HepG2 (cell line): ENCODE data around the gene PPP4R1. TPM values are rescaled to one million over a fixed set of nuclear protein-coding genes. Genes with fewer than 3 reads are reported as not detected.

Source experiments
- BCL6 ChIP-seq: IDR thresholded peaks from 2 replicates; pipeline ENCODE4 v1.6.1; 2016; ENCODE audit warnings: missing genetic modification reagents, missing compliant biosample characterization
- DNMT1 ChIP-seq: sonication (generic); formaldehyde crosslinking; IDR thresholded peaks from 2 replicates; pipeline ENCODE4 v1.5.1; 2020; ENCODE audit warnings: mild to moderate bottlenecking, missing genetic modification reagents
- DNMT3B ChIP-seq: conservative IDR thresholded peaks from 2 replicates; pipeline ENCODE4 v1.6.1; 2016; ENCODE audit warnings: missing biosample characterization, control low read depth
- GABPA ChIP-seq, 2 experiments: IDR thresholded peaks; 2 replicates each; pipeline ENCODE4 v1.6.1; 2011 to 2016; ENCODE audit warnings: low read depth in 2 of 2, low read length in 1 of 2, missing biosample characterization in 1 of 2, missing genetic modification characterization in 1 of 2
- GATAD1 ChIP-seq: IDR thresholded peaks from 2 replicates; pipeline ENCODE4 v1.6.1; 2016; ENCODE audit warnings: missing genetic modification reagents, missing compliant biosample characterization
- HIC2 ChIP-seq: sonication (generic); formaldehyde crosslinking; IDR thresholded peaks from 2 replicates; pipeline ENCODE4 v1.9.0; 2022; ENCODE audit warnings: low read depth, missing genetic modification reagents
- IKZF5 ChIP-seq: IDR thresholded peaks from 2 replicates; pipeline ENCODE4 v1.6.1; 2018; ENCODE audit warnings: missing genetic modification reagents, mild to moderate bottlenecking, missing compliant biosample characterization
- KAT8 ChIP-seq: IDR thresholded peaks from 2 replicates; pipeline ENCODE4 v1.6.1; 2016; ENCODE audit warnings: missing genetic modification reagents, missing compliant biosample characterization
- KLF16 ChIP-seq, 2 experiments: sonication (generic) in 1 of 2; formaldehyde crosslinking in 1 of 2; IDR thresholded peaks; 2 replicates each; pipeline versions ENCODE4 v1.6.1 to v1.8.0; 2016 to 2023; ENCODE audit warnings: missing genetic modification reagents in 2 of 2, missing compliant biosample characterization in 1 of 2
- MXD4 ChIP-seq: IDR thresholded peaks from 2 replicates; pipeline ENCODE4 v1.6.1; 2016; ENCODE audit warnings: mild to moderate bottlenecking, missing biosample characterization, missing genetic modification reagents
- NR2F6 ChIP-seq, 2 experiments: IDR thresholded peaks; 2 replicates each; pipeline ENCODE4 v1.6.1; 2016; ENCODE audit warnings: antibody characterized with exemption in 1 of 2, mild to moderate bottlenecking in 1 of 2
- PCBP1 ChIP-seq: fragments of 200-400 bp; formaldehyde crosslinking; IDR thresholded peaks from 2 replicates; pipeline ENCODE4 v1.6.1; 2017; ENCODE audit warnings: mild to moderate bottlenecking, low read depth, low read length, borderline replicate concordance
- RXRB ChIP-seq: IDR thresholded peaks from 2 replicates; pipeline ENCODE4 v1.6.1; 2016; ENCODE audit warnings: borderline replicate concordance, missing genetic modification reagents, missing compliant biosample characterization
- SMARCE1 ChIP-seq: fragments of 450-650 bp; IDR thresholded peaks from 2 replicates; pipeline ENCODE4 v1.6.1; 2017; ENCODE audit warnings: borderline replicate concordance
- TBL1XR1 ChIP-seq: fragments of 150-350 bp; IDR thresholded peaks from 2 replicates; pipeline ENCODE4 v1.6.1; 2014; ENCODE audit warnings: borderline replicate concordance, low read length; ENCODE audit not compliant: partially characterized antibody
- TEF ChIP-seq: sonication (generic); formaldehyde crosslinking; IDR thresholded peaks from 2 replicates; pipeline ENCODE4 v1.5.0; 2020; ENCODE audit warnings: missing genetic modification reagents
- ZBTB3 ChIP-seq: sonication (generic); formaldehyde crosslinking; IDR thresholded peaks from 2 replicates; pipeline ENCODE4 v1.4.0; 2020; ENCODE audit warnings: low read depth, mild to moderate bottlenecking, moderate library complexity, missing genetic modification reagents, borderline replicate concordance
- ZNF124 ChIP-seq: sonication (generic); formaldehyde crosslinking; IDR thresholded peaks from 2 replicates; pipeline ENCODE4 v1.4.0; 2020; ENCODE audit warnings: missing genetic modification reagents
- polyA plus RNA-seq, 8 experiments: library from polyadenylated mRNA; depleted of rRNA in 3 of 8; stranded (reverse) in 7 of 8; unstranded in 1 of 8; fragments of >200 nt; fragmentation: Illumina TruSeq in 4 of 8; extraction: Trizol in 4 of 8; gene quantifications; 2 replicates each; pipeline versions ENCODE4 v1.2.1 to v1.2.3, GENCODE V29; 2011 to 2016; ENCODE audit warnings: low read depth in 4 of 8, missing spikeins in 1 of 8, mixed read lengths in 1 of 8; ENCODE audit not compliant: insufficient read depth in 1 of 8
- total RNA-seq, 5 experiments: library from RNA; depleted of rRNA; stranded (reverse); fragments of >200 nt; fragmentation: Illumina TruSeq; extraction: Trizol; gene quantifications; 2 replicates each; pipeline ENCODE4 v1.2.3, GENCODE V29; 2016; ENCODE audit warnings: low read depth in 1 of 5
- TF ChIP-seq, protein P1 (sequence below): sonication (generic); formaldehyde crosslinking; IDR thresholded peaks from 2 replicates; pipeline ENCODE4 v1.4.0; 2020; ENCODE audit warnings: missing genetic modification reagents
- TF ChIP-seq, protein P2 (sequence below): sonication (generic); formaldehyde crosslinking; conservative IDR thresholded peaks from 2 replicates; pipeline ENCODE4 v1.4.0; 2020; ENCODE audit warnings: missing genetic modification reagents

PPP4R1 gene
- total and polyA plus RNA-seq, 2 of the 13 experiments (the other 11 are each of a cell fraction or from before 2014, with no cell fraction given) = 66.5 to 72.4 TPM

- TF ChIP-seq, protein P1, sequence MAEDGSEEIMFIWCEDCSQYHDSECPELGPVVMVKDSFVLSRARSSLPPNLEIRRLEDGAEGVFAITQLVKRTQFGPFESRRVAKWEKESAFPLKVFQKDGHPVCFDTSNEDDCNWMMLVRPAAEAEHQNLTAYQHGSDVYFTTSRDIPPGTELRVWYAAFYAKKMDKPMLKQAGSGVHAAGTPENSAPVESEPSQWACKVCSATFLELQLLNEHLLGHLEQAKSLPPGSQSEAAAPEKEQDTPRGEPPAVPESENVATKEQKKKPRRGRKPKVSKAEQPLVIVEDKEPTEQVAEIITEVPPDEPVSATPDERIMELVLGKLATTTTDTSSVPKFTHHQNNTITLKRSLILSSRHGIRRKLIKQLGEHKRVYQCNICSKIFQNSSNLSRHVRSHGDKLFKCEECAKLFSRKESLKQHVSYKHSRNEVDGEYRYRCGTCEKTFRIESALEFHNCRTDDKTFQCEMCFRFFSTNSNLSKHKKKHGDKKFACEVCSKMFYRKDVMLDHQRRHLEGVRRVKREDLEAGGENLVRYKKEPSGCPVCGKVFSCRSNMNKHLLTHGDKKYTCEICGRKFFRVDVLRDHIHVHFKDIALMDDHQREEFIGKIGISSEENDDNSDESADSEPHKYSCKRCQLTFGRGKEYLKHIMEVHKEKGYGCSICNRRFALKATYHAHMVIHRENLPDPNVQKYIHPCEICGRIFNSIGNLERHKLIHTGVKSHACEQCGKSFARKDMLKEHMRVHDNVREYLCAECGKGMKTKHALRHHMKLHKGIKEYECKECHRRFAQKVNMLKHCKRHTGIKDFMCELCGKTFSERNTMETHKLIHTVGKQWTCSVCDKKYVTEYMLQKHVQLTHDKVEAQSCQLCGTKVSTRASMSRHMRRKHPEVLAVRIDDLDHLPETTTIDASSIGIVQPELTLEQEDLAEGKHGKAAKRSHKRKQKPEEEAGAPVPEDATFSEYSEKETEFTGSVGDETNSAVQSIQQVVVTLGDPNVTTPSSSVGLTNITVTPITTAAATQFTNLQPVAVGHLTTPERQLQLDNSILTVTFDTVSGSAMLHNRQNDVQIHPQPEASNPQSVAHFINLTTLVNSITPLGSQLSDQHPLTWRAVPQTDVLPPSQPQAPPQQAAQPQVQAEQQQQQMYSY (CRISPR knock-in tag) = no peak
- TF ChIP-seq ZBTB3 (no peak), IKZF5 (CRISPR knock-in tag) (no peak), TBL1XR1 (no peak), ZNF124 (CRISPR knock-in tag) (peak; percentile 27; the same call in 1 of the 2 replicates), NR2F6 (IDR thresholded peaks at IDR 0.05) (0 out of 2 replicates have a peak, but pooled peaks have one; percentile 26), NR2F6 (CRISPR knock-in tag; IDR thresholded peaks at IDR 0.05) (peak; percentile 72), GABPA (IDR thresholded peaks at IDR 0.05; ENCODE audit: low read depth, low read length) (no peak), GABPA (CRISPR knock-in tag; IDR thresholded peaks at IDR 0.05; ENCODE audit: low read depth) (no peak), BCL6 (CRISPR knock-in tag) (peak; percentile 49; the same call in 1 of the 2 replicates), HIC2 (CRISPR knock-in tag) (no peak), DNMT1 (no peak), GATAD1 (CRISPR knock-in tag) (0 out of 2 replicates have a peak, but pooled peaks have one; percentile 16), KAT8 (CRISPR knock-in tag) (peak; percentile 44; the same call in 1 of the 2 replicates), TEF (CRISPR knock-in tag) (peak; percentile 92), PCBP1 (no peak), MXD4 (0 out of 2 replicates have a peak, but pooled peaks have one; percentile 52), KLF16 (CRISPR knock-in tag; IDR thresholded peaks at IDR 0.05) (peak in 1 of 2 experiments; percentile 52; a peak in 1 of 4 replicates), SMARCE1 (no peak), DNMT3B (CRISPR knock-in tag) (no peak), RXRB (CRISPR knock-in tag) (peak; percentile 81)
- TF ChIP-seq, protein P2, sequence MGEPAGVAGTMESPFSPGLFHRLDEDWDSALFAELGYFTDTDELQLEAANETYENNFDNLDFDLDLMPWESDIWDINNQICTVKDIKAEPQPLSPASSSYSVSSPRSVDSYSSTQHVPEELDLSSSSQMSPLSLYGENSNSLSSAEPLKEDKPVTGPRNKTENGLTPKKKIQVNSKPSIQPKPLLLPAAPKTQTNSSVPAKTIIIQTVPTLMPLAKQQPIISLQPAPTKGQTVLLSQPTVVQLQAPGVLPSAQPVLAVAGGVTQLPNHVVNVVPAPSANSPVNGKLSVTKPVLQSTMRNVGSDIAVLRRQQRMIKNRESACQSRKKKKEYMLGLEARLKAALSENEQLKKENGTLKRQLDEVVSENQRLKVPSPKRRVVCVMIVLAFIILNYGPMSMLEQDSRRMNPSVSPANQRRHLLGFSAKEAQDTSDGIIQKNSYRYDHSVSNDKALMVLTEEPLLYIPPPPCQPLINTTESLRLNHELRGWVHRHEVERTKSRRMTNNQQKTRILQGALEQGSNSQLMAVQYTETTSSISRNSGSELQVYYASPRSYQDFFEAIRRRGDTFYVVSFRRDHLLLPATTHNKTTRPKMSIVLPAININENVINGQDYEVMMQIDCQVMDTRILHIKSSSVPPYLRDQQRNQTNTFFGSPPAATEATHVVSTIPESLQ (CRISPR knock-in tag) = no peak
Measured at GRCh38 chr18:9575558-9575957, 38.8 kb downstream of the PPP4R1 start (continued).
